Right renal pelvis (tissue), 4 donors: ENCODE measurements around the gene ASB6. TPM values are rescaled to one million over a fixed set of nuclear protein-coding genes. Genes with fewer than 3 reads are reported as not detected.

Source experiments
- DNase-seq, 4 donors: peaks; one replicate each; pipeline ENCODE4 v3.0.0-alpha.2; 2013; ENCODE audit warnings: low read depth in 4 of 4, low spot score in 3 of 4, missing footprints in 1 of 4
- polyA plus RNA-seq, 4 donors: library from polyadenylated mRNA; unstranded; fragments of 120-200 nt; gene quantifications; one replicate each; pipeline ENCODE4 v1.2.1, GENCODE V29; 2013; ENCODE audit not compliant: insufficient read length in 4 of 4

The ASB6 gene
- polyA plus RNA-seq, 4 donors, result 18.2 to 20.9 (median 18.7) TPM

GRCh38 chr9:129610473-129611306, 31.3 kb downstream of the ASB6 start:
- DNase-seq, result no peak

- DNase-seq, result no peak
Measured at GRCh38 chr9:129610213-129610472, 31.8 kb downstream of the ASB6 start.

- no peak for DNase-seq
Measured at GRCh38 chr9:129609486-129610212, 32.3 kb downstream of the ASB6 start.

- no peak for DNase-seq
Measured at GRCh38 chr9:129608561-129609481, 33.1 kb downstream of the ASB6 start.

- no peak for DNase-seq
Measured at GRCh38 chr9:129607027-129607387, 34.9 kb downstream of the ASB6 start.

GRCh38 chr9:129606161-129607026, 35.6 kb downstream of the ASB6 start:
- no peak for DNase-seq

GRCh38 chr9:129604766-129605163, 37.2 kb downstream of the ASB6 start:
- DNase-seq, result no peak

GRCh38 chr9:129604056-129604765, 37.7 kb downstream of the ASB6 start:
- no peak for DNase-seq

- DNase-seq, result no peak
Measured at GRCh38 chr9:129602598-129603415, 39.1 kb downstream of the ASB6 start.

- no peak for DNase-seq
Measured at GRCh38 chr9:129601082-129601674, 40.8 kb downstream of the ASB6 start.

- no peak for DNase-seq
Measured at GRCh38 chr9:129598089-129598596, 43.8 kb downstream of the ASB6 start.

GRCh38 chr9:129597355-129598088, 44.4 kb downstream of the ASB6 start:
- DNase-seq, result no peak

GRCh38 chr9:129596541-129597331, 45.2 kb downstream of the ASB6 start:
- DNase-seq, result peak in 1 of 4 donors; percentile 78

GRCh38 chr9:129595903-129596540, 45.9 kb downstream of the ASB6 start:
- no peak for DNase-seq

- no peak for DNase-seq
Measured at GRCh38 chr9:129595311-129595741, 46.6 kb downstream of the ASB6 start.

GRCh38 chr9:129594632-129595031, 47.3 kb downstream of the ASB6 start:
- no peak for DNase-seq
